T-helper 17 cell (primary cell): ENCODE measurements around the gene ROGDI. TPM values are rescaled to one million over a fixed set of nuclear protein-coding genes. Genes with fewer than 3 reads are reported as not detected.
A peak's percentile ranks its signal among the peaks of the same experiment; 100 is the strongest.

ENCODE experiments used
- ATAC-seq: fragments of 150-1000 bp; cut with Tn5 transposase; 2 replicates; pipeline ENCODE4 v1.10.0; 2021; ENCODE audit warnings: mild to moderate bottlenecking, moderate library complexity
- DNase-seq, 3 donors: peaks; one replicate each; pipeline versions ENCODE4 v3.0.0 to v3.0.0-alpha.2; 2020 to 2021
- H3K9me3 ChIP-seq: one replicate; pipeline ENCODE4 v1.7.0; 2013; ENCODE audit warnings: low read length, mild to moderate bottlenecking; ENCODE audit not compliant: control insufficient read depth, poor library complexity, severe bottlenecking
- H3K27ac Mint-ChIP-seq: one replicate; pipeline ENCODE4 v1.8.0; 2022; ENCODE audit warnings: mild to moderate bottlenecking, moderate library complexity, mixed read lengths
- H3K27me3 Mint-ChIP-seq: one replicate; pipeline ENCODE4 v1.8.0; 2022; ENCODE audit warnings: mixed read lengths
- H3K36me3 Mint-ChIP-seq: one replicate; pipeline ENCODE4 v1.8.0; 2022; ENCODE audit warnings: low read depth, mixed read lengths
- H3K4me1 Mint-ChIP-seq: one replicate; pipeline ENCODE4 v1.8.0; 2022; ENCODE audit warnings: mild to moderate bottlenecking, mixed read lengths
- H3K4me3 Mint-ChIP-seq: one replicate; pipeline ENCODE4 v1.8.0; 2022; ENCODE audit warnings: mild to moderate bottlenecking, moderate library complexity, mixed read lengths
- total RNA-seq, 4 donors: library from RNA in 2 of 4; stranded (reverse) in 2 of 4; gene quantifications; one replicate each; pipeline ENCODE4 v1.2.3 and lab custom pipeline; 2022 to 2026

The ROGDI gene
- total RNA-seq, 2 donors from 2014 or later = 15.0 to 21.2 TPM

DNA sequence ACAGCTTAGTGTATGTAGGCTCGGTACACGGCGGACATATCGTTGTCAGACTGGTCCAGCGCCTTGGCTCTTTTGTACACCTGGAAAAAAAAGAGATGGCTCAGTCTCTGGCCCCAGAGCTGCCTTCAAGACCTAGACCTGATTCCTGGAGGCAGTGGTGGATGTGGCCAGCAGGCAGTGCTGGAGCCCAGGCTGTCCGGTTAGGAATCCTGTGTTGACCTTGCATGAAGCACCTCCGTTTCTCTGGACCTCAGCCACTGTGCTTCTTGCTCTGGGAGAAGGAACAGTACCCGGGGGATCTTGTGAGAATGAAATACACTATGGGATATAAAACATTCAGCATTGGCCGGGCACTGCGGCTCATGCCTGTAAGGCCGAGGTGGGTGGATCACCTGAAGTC lies 2.8 kb upstream of the ROGDI start:
- no peak for ATAC-seq
- Mint-ChIP-seq H3K36me3 (no peaks in the 10 kb centered on the region), H3K27ac (no peak overlapping the region)

DNA sequence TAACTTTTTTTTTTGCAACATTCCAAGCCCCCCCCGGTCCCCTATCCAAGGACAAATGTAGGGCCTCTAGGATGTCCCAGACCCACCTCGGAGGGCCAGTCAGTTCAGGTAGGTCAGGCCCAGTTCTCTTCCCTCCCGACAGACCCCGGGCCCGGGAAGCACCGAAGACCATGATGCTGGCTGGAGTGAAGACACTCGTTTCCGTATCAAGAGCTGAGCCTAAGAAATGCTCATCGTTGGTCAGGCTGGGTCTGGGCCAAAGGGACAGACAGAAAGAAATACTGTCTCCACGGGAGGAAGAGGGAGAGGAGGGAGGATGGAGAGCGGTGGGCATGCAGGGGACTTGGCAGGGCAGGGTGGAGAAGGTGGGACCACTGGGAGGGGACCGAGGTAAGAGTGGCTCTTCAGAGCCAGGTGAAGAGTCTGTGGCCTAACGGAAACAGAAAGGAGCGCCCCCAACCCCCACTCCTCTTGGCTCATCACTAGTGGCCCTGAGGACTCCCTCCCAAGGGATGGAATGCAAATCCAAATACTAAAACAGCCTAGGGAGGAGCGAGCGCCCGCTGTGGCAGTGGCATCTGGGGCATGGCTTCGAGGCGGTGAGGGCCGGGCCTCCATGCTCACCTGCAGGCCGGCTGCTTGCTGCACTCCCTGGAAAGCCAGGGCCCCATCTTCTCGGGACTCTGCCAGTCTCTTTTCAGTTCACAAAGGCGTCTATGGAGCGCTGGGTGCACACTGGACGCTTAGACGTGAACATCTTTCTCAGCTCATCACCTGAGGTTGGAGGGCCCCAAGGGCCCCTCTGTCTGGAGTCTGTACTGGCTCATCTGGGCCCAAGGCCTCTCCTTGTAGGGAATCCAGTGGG lies 1.7 kb upstream of the ROGDI start:
- H3K36me3 Mint-ChIP-seq = no peaks in the 10 kb centered on the region
- no peaks in the 10 kb centered on the region for H3K9me3 ChIP-seq
- peaks cover 7% of the 10 kb centered on the region for H3K4me1 Mint-ChIP-seq
- no peaks in the 10 kb centered on the region for H3K27me3 Mint-ChIP-seq
- no peak overlapping the region for H3K27ac Mint-ChIP-seq
- DNase-seq (no peak), ATAC-seq (no peak)
- H3K4me3 Mint-ChIP-seq = peak overlapping the region; percentile 55

More for the DNA sequence above, 2.8 kb upstream of the ROGDI start:
- Mint-ChIP-seq H3K4me1 (peaks cover 7% of the 10 kb centered on the region), H3K27me3 (no peaks in the 10 kb centered on the region), H3K4me3 (no peak overlapping the region)
- no peak for DNase-seq
- no peaks in the 10 kb centered on the region for H3K9me3 ChIP-seq

DNA sequence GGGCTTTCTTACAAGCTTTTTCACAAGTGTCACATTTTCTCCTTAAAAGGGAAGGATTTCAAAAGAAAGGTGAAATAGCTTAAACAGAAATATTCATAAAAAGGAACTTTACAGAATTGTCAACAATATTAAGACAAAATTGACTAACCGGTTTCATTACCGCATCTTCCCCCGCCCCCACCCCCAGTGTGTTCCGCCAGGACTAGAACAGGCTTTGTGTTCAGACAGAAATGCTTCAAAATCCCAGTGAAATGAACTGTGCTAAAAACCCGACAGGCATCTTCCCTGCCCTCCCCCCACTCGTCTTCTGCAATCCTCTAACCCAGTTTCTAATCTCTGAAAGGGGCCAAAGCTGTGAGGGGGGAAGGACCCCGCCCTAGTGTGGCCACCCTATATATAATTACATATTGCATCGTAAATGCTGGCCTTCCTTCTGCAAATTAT lies 990 bp upstream of the ROGDI start:
- DNase-seq (no peak), ATAC-seq (no peak)
- H3K9me3 ChIP-seq = no peaks in the 10 kb centered on the region
- H3K4me1 Mint-ChIP-seq = peaks cover 7% of the 10 kb centered on the region
- no peak overlapping the region for H3K27ac Mint-ChIP-seq
- H3K4me3 Mint-ChIP-seq = peak overlapping the region; percentile 90
- no peaks in the 10 kb centered on the region for H3K36me3 Mint-ChIP-seq
- no peaks in the 10 kb centered on the region for H3K27me3 Mint-ChIP-seq

DNA sequence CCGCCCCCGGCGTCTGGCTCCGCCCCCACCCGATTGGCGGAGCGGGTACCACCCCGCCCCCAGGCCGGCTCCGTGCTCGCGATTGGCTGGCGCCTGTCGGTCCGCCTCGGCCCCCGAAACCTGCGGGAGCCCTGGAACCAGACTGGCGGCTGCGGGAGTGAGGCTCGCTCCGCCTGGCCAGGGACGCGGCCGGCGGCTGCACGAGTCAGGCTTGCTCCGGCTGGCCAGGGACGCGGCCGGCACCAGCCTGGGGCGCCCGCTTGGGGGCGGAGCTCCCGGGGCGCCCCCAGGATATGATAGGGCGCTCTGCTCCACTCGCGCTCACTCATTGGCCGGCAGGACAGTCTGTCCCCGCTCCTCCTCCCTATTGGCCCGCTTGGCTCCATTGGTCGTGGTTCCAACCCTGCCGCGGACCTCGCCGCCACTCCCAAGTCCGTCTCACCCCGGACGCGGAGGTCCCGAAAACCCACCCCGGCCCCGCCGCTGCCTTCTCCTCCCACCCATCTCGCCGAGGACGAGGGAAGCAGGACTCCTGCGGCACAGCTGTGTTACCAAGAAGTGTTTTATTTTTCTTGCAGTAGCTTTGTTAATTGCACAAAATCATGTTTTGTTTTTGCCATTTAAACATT lies 340 bp upstream of the ROGDI start:
- peak; percentile 85 for ATAC-seq
- H3K36me3 Mint-ChIP-seq = no peaks in the 10 kb centered on the region
- no peaks in the 10 kb centered on the region for H3K27me3 Mint-ChIP-seq
- peak overlapping the region; percentile 90 for H3K4me3 Mint-ChIP-seq
- no peaks in the 10 kb centered on the region for H3K9me3 ChIP-seq
- H3K27ac Mint-ChIP-seq = peak overlapping the region; percentile 87
- DNase-seq = peak; percentile 84 to 93 (median 86)
- peaks cover 7% of the 10 kb centered on the region for H3K4me1 Mint-ChIP-seq

DNA sequence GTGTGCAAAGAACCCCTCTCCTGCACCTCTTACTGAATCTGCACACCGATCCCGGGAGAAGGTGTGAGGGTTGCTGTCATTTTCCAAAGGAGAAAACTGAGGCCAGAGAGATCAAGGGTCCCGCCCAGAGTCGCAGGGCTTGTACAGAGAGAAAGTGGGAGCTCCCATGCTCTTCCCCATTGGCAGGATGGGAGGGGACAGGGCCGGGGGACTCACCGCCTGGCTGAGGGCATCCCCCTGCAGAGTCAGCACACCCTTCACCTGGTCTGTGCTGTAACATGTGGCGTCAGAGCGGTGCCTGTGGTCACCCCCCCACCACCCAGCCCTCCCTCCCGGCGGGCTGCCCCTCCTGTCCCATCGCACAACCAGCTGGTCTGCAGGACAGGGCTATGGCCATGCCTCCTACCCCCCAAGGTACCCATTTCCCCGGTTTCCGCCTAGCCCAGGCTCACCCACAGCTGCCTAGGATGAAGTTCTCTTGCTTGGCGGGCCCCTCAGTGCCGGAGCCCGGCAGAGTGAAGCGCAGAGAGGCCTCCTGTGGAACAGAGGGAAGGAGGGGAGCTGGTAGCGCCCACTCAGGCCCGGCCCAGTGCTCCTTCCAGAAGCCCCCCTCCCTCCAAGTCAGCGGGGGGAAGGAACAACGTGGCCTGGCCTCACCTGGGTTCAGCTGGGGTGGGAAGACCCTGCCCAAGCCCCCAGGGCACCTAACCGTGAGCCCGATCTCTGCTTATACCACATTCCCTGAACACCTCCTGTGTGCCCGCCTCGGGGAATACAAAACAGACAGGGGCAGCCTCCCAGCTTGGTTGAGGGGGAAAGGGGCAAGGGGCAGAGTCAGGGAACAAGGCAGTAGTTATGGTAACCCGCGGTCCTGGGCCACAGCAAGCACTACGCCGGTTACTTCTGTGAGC lies 1.1 kb downstream of the ROGDI start:
- Mint-ChIP-seq H3K4me3 (peak overlapping the region; percentile 90), H3K36me3 (no peaks in the 10 kb centered on the region), H3K27me3 (no peaks in the 10 kb centered on the region), H3K4me1 (peaks cover 7% of the 10 kb centered on the region), H3K27ac (peak overlapping the region; percentile 87)
- no peak for ATAC-seq
- no peak for DNase-seq
- no peaks in the 10 kb centered on the region for H3K9me3 ChIP-seq

DNA sequence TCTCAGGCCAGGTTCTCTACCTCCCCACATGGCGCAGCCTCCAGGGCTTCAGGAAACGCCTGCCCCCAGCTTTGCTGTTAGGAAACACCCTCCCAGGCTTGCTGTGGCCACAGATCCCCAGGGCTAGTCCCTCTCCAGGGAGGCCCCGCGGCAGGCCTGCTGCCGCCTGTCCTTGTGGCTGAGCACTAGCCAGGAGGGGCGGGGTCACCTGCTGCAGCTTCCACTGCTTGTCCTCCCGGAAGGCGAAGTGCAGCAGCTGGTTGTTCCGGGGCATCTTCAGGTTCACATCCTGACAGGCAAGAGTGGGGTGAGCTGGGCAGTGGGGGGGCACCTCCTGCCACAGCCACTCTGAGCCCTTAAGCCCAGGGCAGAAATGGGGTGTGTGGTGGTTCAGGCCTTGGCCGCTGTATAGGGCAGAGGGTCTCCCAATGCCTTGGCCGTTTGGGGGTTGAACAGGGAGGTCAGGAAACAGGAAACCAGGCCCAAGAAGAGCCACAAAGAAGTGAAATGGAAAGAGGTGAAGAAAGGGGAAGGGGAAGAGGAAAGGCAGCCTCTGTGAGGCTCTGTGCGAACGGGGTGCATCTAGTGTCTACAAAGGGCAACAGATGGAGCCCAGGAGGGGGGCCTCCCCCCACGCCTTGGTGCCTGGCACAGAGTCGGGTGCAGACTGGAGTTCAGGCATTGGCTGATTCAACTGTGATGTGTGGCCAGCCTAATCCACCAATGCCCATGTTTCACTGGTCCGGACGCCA lies 2.0 kb downstream of the ROGDI start:
- H3K27ac Mint-ChIP-seq = peak overlapping the region; percentile 87
- H3K27me3 Mint-ChIP-seq = no peaks in the 10 kb centered on the region
- ATAC-seq (no peak), DNase-seq (no peak)
- no peaks in the 10 kb centered on the region for H3K36me3 Mint-ChIP-seq
- no peaks in the 10 kb centered on the region for H3K9me3 ChIP-seq
- H3K4me3 Mint-ChIP-seq = peak overlapping the region; percentile 49
- peaks cover 7% of the 10 kb centered on the region for H3K4me1 Mint-ChIP-seq

DNA sequence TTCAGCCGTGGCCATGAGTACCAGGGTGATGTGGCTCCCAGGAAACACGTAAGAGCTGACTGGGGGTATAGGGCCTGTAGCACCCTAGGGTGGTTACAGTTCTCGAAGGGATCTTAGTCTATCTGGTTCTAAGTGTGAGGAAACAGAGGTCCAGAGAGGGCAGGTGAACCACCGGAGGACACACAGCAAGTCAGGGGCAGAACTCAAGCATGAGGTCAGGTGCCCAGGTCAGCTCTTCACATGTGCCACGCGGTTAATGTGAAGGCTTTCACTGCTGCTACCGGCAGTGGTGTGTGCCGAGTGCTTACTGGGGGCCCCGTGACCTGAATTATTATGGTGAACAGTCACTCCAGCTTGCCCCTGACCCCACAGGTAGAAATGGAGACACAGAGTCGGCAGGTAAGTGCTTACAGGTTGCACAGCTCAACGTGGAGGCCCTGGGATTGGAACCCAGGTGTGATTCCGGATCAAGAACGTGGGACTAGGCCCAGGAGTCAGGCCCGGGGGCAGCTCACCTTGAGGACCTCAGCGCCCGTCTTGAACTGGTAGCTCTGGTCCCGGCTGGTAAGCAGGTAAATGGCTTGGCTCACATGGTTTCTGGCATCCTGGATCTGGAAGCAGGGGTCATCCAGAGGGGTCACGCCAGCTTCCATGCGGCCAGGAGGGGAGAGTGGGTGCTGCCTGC lies 3.1 kb downstream of the ROGDI start:
- peaks cover 7% of the 10 kb centered on the region for H3K4me1 Mint-ChIP-seq
- H3K36me3 Mint-ChIP-seq = no peaks in the 10 kb centered on the region
- no peak for DNase-seq
- ATAC-seq = no peak
- H3K27ac Mint-ChIP-seq = no peak overlapping the region
- H3K4me3 Mint-ChIP-seq = peak overlapping the region; percentile 58
- H3K27me3 Mint-ChIP-seq = no peaks in the 10 kb centered on the region
- no peaks in the 10 kb centered on the region for H3K9me3 ChIP-seq

DNA sequence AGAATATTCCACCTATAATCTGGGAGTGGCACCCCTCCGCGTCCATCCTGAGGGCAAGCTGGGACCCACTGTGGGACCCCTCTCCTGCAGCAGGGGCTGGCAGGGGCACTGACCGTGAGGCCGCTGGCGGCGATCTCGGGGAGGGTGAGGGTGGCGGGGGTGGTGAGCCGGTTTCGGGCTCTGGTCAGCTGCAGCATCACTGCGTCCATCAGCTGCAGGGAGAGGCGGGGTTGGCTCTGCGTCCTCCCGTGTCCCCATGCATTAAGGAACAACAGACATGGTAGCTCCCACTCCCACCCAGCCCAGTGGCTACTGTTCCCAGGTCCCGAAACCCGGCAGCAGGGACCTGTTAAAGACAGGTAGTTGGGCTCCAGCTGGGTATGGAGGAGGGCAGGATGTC lies 4.0 kb downstream of the ROGDI start:
- H3K27ac Mint-ChIP-seq = no peak overlapping the region

DNA sequence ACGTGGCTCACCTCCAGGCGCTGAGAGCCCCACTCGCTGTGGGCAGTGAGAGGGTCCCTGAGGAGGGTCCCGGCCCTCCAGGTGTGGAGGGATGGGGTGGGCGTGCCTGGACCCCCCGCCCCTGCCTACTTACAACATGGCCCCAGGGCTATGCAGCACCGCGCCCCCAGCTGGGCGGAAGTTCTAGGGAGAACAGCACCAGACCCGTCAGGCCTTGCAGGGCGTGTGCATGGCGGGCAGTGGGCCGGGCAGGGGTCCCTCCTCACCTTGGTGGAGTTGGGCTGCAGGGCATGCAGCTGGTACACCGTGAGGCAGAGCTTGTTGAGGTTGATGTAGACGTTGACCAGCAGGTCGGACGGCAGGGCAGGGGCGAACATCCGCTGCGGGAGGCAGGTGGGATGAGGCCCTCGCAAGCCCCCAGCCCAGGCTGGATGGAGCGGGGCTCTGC lies 4.6 kb downstream of the ROGDI start:
- Mint-ChIP-seq H3K4me1 (peaks cover 5% of the 10 kb centered on the region), H3K27me3 (no peaks in the 10 kb centered on the region), H3K4me3 (no peak overlapping the region), H3K36me3 (no peaks in the 10 kb centered on the region), H3K27ac (no peak overlapping the region)
- ATAC-seq = no peak
- H3K9me3 ChIP-seq = no peaks in the 10 kb centered on the region
- no peak for DNase-seq

More for the DNA sequence above, 4.0 kb downstream of the ROGDI start:
- DNase-seq (no peak), ATAC-seq (no peak)
- peaks cover 5% of the 10 kb centered on the region for H3K4me1 Mint-ChIP-seq
- H3K9me3 ChIP-seq = no peaks in the 10 kb centered on the region
- no peak overlapping the region for H3K4me3 Mint-ChIP-seq
- no peaks in the 10 kb centered on the region for H3K36me3 Mint-ChIP-seq
- H3K27me3 Mint-ChIP-seq = no peaks in the 10 kb centered on the region

DNA sequence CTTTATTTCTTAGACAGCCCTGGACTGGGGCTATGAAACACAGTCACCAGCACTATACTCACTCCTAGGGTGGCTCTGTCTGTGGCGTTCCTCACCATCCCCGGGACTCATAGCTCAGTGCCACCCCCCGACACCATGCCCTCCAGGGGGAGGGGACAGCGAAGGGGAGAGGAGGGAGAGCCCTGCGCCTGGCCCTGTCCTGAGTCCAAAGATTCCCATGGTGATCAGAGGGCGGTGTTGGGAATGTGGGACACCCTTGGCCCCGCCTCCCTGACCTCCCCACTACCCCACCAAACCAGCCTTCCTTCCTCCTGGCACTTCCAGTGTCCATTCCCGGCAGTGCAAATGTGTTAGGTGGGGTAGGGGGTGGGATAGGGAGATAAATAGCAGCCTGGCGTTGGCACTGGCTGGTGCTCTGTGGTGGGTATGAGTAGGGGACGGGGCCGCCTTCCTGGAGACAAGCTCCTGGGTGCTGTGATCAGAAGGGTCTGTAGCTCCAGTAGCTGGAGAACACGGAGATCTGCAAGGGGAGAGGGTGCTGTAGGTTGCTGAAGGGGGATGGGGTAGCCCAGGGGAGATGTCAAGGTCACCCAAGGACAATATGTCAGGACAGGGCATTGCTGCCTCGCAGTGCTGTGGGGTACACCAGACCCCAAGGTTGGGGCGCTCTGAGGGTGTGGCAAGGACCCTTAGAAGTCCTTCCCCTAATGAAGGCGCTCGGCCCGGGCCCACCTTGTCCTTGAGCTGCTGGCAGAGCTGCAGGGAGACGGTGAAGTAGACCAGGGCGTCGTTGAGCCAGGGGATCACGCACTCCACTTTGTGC lies 5.2 kb downstream of the ROGDI start:
- no peaks in the 10 kb centered on the region for H3K36me3 Mint-ChIP-seq
- H3K27me3 Mint-ChIP-seq = no peaks in the 10 kb centered on the region
- H3K9me3 ChIP-seq = no peaks in the 10 kb centered on the region
- no peak overlapping the region for H3K27ac Mint-ChIP-seq
- ATAC-seq = no peak
- no peak for DNase-seq
- peaks cover 5% of the 10 kb centered on the region for H3K4me1 Mint-ChIP-seq
- H3K4me3 Mint-ChIP-seq = no peak overlapping the region

DNA sequence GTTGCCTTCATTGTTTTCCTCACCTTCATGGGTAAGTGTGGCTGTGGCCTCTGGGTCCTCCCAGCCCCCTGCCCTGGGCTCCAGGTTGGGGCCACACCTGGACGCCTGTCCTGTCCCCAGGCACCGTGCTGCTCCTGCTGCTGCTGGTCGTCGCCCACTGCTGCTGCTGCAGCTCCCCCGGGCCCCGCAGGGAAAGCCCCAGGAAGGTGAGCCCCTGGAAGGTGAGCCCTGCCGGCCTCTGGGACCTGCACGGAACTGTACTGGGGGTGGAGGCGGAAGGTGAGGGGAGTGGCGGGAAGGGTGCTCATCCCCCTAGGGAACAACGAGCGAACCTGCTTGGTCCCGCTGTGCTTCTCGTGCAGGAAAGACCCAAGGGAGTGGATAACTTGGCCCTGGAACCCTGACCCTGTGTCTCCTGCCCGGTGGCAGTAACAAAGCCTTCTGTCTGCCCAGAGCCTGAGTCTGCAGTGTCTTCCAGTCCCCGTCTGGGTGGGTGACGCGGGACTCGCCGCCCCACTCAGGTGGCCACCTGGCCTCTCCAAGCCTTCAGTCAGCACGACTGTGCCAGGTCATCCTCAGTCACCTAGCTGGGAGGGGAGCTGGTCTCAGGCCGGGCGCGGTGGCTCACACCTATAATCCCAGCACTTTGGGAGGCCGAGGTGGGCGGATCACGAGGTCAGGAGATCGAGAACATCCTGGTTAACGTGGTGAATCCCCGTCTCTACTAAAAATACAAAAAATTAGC lies 6.4 kb downstream of the ROGDI start:
- Mint-ChIP-seq H3K27me3 (no peaks in the 10 kb centered on the region), H3K4me1 (peaks cover 2% of the 10 kb centered on the region), H3K36me3 (no peaks in the 10 kb centered on the region), H3K27ac (no peak overlapping the region), H3K4me3 (no peak overlapping the region)
- no peaks in the 10 kb centered on the region for H3K9me3 ChIP-seq
- ATAC-seq (no peak), DNase-seq (no peak)
